ENCODE data around the gene COMMD8. TPM values are rescaled to one million over a fixed set of nuclear protein-coding genes. Genes with fewer than 3 reads are reported as not detected.

COMMD8 gene
- polyA plus RNA-seq, 2 of the 4 experiments (the other 2 are of a cell fraction) = 19.1 to 24.0 TPM

DNA sequence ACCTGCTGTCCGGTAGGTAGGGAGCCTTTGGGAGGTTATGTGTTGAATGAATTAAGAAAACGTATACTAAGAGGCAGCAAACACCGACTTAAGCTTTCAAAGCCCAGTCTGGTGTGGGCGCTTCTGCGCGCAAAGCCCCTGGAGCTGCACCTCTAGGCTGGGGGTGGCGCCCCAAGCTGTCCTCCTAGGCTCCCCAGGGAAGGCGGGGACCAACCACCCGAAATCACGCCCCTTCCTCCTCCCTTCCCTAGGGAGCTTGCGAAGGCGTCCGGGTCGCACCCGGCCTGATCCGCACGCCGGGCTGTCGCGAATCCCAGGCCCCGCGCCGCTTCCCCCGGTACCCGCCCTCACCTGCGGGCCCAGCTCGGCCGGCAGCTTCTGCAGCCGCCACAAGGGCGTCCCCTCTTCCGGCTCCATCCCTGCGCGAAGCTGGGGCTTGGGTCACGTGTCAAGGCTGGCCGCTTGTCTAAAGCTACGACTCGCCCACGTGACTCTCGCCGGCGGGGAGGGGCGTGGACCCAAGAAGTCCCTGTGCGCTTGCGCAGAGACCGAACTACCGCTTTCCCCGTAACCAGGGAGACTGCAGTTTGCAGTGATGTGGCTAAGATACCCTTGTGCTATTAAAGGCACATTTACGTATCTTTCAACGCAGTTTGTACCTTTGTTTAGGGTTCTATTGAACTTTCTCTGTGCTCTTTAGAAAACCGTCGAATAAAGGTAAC, at the start of gene COMMD8 (continued):
- TF ChIP-seq ZC3H11A (IDR thresholded peaks at IDR 0.05) = no peak
- TF ChIP-seq, protein P1, sequence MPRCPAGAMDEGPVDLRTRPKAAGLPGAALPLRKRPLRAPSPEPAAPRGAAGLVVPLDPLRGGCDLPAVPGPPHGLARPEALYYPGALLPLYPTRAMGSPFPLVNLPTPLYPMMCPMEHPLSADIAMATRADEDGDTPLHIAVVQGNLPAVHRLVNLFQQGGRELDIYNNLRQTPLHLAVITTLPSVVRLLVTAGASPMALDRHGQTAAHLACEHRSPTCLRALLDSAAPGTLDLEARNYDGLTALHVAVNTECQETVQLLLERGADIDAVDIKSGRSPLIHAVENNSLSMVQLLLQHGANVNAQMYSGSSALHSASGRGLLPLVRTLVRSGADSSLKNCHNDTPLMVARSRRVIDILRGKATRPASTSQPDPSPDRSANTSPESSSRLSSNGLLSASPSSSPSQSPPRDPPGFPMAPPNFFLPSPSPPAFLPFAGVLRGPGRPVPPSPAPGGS (IDR thresholded peaks at IDR 0.05) = peak; percentile 56; the same call in 1 of the 3 replicates

DNA sequence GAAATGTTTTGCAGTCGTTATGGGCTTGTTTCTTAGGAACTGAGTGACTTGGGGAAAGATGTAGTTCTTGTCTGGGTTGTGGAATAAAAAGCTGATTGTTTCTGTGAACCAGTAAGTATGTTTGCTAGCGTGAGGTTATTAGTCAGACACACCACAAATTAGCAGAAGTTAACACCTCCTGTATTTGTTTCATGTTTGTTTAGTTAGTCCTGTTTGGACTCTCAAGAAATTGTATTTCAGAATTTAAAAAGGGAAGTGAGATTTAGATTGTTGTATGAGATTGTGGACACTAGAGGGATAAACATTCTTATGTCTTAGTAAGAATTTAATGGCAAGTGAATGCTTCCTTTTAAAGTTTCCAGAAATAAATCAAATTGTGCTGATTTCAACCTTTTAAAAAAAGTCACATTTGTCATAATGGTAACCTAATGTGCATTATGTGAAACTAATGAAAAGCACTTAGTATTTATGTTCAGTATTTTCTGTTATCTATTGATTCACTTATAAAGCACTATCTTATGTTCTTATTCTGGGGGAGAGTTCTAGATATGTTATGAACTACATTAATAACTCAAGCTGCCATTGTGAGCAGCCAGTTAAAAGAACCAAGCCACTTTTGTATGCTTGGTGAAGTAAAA, 47.1 kb upstream of the COMMD8 start:
- H3K4me2 ChIP-seq = no peak overlapping the region
- WGBS (ENCODE audit: missing lambda C conversion rate) = 40% methylated on average over 2 of the region's 2 CpGs
- POLR2A ChIA-PET = no interaction called here

DNA sequence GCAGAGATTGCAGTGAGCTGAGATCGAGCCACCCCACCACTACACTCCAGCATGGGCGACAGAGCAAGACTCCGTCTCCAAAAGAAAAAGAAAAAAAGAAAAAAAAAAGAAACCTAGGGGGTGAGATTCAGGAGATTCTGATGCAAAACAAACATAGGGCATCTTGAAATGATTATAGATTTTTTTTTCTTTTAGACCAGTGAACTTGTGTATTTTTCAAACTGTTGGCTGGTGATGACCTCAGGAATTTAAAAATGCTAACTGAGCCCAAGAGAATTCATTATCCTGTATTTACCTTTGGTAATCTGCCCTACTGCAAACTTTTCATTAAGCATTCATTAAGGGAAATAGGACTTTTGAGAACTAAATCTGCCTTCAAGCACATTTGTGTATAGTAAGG, 42.2 kb upstream of the COMMD8 start:
- no peak for ATAC-seq
- no peak for FAIRE-seq
- Histone ChIP-seq H3K4me2 (no peak overlapping the region), H3K9me3 (no peaks in the 10 kb centered on the region), H3K27ac (no peak overlapping the region), H3K4me1 (no peaks in the 10 kb centered on the region), H3K4me3 (no peak overlapping the region)
- POLR2A ChIA-PET = no interaction called here
- TF ChIP-seq, protein P2, sequence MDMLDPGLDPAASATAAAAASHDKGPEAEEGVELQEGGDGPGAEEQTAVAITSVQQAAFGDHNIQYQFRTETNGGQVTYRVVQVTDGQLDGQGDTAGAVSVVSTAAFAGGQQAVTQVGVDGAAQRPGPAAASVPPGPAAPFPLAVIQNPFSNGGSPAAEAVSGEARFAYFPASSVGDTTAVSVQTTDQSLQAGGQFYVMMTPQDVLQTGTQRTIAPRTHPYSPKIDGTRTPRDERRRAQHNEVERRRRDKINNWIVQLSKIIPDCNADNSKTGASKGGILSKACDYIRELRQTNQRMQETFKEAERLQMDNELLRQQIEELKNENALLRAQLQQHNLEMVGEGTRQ (IDR thresholded peaks at IDR 0.05) = no peak
- TF ChIP-seq JUN (IDR thresholded peaks at IDR 0.05) (no peak), ESRRA (IDR thresholded peaks at IDR 0.05; ENCODE audit: borderline replicate concordance, low read length) (no peak), HOXB13 (CRISPR knock-in tag; IDR thresholded peaks at IDR 0.05; ENCODE audit: low read depth) (no peak), ZNF302 (CRISPR knock-in tag; IDR thresholded peaks at IDR 0.05) (no peak), GATA3 (IDR thresholded peaks at IDR 0.05; ENCODE audit: borderline replicate concordance) (no peak), ZSCAN20 (CRISPR knock-in tag; IDR thresholded peaks at IDR 0.05) (no peak), RARB (CRISPR knock-in tag; IDR thresholded peaks at IDR 0.05) (no peak), JUNB (IDR thresholded peaks at IDR 0.05) (no peak), NPAS2 (CRISPR knock-in tag; IDR thresholded peaks at IDR 0.05; ENCODE audit: borderline replicate concordance) (no peak), MAFK (IDR thresholded peaks at IDR 0.05; ENCODE audit: partially characterized antibody) (no peak), FOSB (CRISPR knock-in tag; IDR thresholded peaks at IDR 0.05) (no peak), EP300 (IDR thresholded peaks at IDR 0.05) (no peak), RAD21 (conservative IDR thresholded peaks at IDR 0.05 in 1 of 2, IDR thresholded peaks at IDR 0.05 in 1 of 2) (no peak)
- TF ChIP-seq, protein P3, sequence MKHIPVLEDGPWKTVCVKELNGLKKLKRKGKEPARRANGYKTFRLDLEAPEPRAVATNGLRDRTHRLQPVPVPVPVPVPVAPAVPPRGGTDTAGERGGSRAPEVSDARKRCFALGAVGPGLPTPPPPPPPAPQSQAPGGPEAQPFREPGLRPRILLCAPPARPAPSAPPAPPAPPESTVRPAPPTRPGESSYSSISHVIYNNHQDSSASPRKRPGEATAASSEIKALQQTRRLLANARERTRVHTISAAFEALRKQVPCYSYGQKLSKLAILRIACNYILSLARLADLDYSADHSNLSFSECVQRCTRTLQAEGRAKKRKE (CRISPR knock-in tag; IDR thresholded peaks at IDR 0.05; ENCODE audit: low read depth) = no peak
- TF ChIP-seq, protein P4, sequence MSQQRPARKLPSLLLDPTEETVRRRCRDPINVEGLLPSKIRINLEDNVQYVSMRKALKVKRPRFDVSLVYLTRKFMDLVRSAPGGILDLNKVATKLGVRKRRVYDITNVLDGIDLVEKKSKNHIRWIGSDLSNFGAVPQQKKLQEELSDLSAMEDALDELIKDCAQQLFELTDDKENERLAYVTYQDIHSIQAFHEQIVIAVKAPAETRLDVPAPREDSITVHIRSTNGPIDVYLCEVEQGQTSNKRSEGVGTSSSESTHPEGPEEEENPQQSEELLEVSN (IDR thresholded peaks at IDR 0.05; ENCODE audit: borderline replicate concordance, low read depth) = no peak
- TF ChIP-seq, protein P5, sequence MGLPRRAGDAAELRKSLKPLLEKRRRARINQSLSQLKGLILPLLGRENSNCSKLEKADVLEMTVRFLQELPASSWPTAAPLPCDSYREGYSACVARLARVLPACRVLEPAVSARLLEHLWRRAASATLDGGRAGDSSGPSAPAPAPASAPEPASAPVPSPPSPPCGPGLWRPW (IDR thresholded peaks at IDR 0.05) = no peak
- CTCF ChIA-PET = no interaction called here
- 50% methylated on average over 3 of the region's 3 CpGs for WGBS (ENCODE audit: missing lambda C conversion rate)
- no peak for DNase-seq (ENCODE audit: low read depth in 1 of 2, low spot score in 1 of 2)

More for the DNA sequence above, 47.1 kb upstream of the COMMD8 start:
- TF ChIP-seq ZFP36 (IDR thresholded peaks at IDR 0.05; ENCODE audit: borderline replicate concordance, partially characterized antibody) (no peak), SREBF2 (IDR thresholded peaks at IDR 0.05) (no peak), MYC (IDR thresholded peaks at IDR 0.05; ENCODE audit: borderline replicate concordance, low read length) (no peak), KDM5A (IDR thresholded peaks at IDR 0.05) (no peak), MAFK (IDR thresholded peaks at IDR 0.05; ENCODE audit: partially characterized antibody) (no peak), RAD21 (conservative IDR thresholded peaks at IDR 0.05 in 1 of 2, IDR thresholded peaks at IDR 0.05 in 1 of 2) (no peak), CEBPB (IDR thresholded peaks at IDR 0.05) (no peak), RARB (CRISPR knock-in tag; IDR thresholded peaks at IDR 0.05) (no peak), ZNF302 (CRISPR knock-in tag; IDR thresholded peaks at IDR 0.05) (no peak), CBX8 (IDR thresholded peaks at IDR 0.05) (no peak)
- H3K9me3 ChIP-seq = no peaks in the 10 kb centered on the region
- no peak overlapping the region for H3K27ac ChIP-seq
- CTCF ChIA-PET = no interaction called here
- DNase-seq (ENCODE audit: low read depth in 1 of 2, low spot score in 1 of 2) (no peak), ATAC-seq (no peak), FAIRE-seq (no peak)
- H3K4me1 ChIP-seq = no peaks in the 10 kb centered on the region
- no peak overlapping the region for H3K4me3 ChIP-seq

Measured in A549 (cell line).